Retinal pigment epithelial cell (primary cell): ENCODE results near the gene PIM2.

Experiments
- DNase-seq: peaks from one replicate; pipeline ENCODE4 v3.0.0-alpha.2; 2010; ENCODE audit warnings: low read depth
- H3K4me3 ChIP-seq: 2 replicates; pipeline ENCODE4 v1.5.1; 2011; ENCODE audit warnings: mild to moderate bottlenecking, low read length, control low read depth, moderate library complexity
- CTCF ChIP-seq: conservative IDR thresholded peaks from 2 replicates; pipeline ENCODE4 v1.5.1; 2011; ENCODE audit warnings: low read depth, low read length, control low read depth, inconsistent platforms

PIM2 gene

GRCh38 chrX:48913605-48914366, 5.0 kb downstream of the PIM2 start:
- no peak for DNase-seq
- TF ChIP-seq CTCF, result no peak
- H3K4me3 ChIP-seq, result no peak overlapping the region

GRCh38 chrX:48911412-48912182, 7.2 kb downstream of the PIM2 start, which contains the start of gene SLC35A2:
TSS of gene SLC35A2 (minus strand) at chrX:48911646. CDS start at chrX:48911636, 10 bp downstream.
- H3K4me3 ChIP-seq, result peak within 1 kb of the TSS; percentile 87
- DNase-seq, result peak; percentile 31
- no peak for TF ChIP-seq CTCF

- DNase-seq, result no peak
- no peak for TF ChIP-seq CTCF
Observed at GRCh38 chrX:48910926-48911411, 7.9 kb downstream of the PIM2 start.

GRCh38 chrX:48909703-48910294, 9.0 kb downstream of the PIM2 start:
- no peak overlapping the region for H3K4me3 ChIP-seq
- DNase-seq, result no peak
- no peak for TF ChIP-seq CTCF

More at GRCh38 chrX:48910926-48911411, 7.9 kb downstream of the PIM2 start:
- peak overlapping the region; percentile 87 for H3K4me3 ChIP-seq

- TF ChIP-seq CTCF, result no peak
- no peak for DNase-seq
- no peak overlapping the region for H3K4me3 ChIP-seq
Observed at GRCh38 chrX:48908600-48908999, 10.2 kb downstream of the PIM2 start.

GRCh38 chrX:48905090-48905790, 13.6 kb downstream of the PIM2 start:
- TF ChIP-seq CTCF, result no peak
- no peak for DNase-seq
- H3K4me3 ChIP-seq, result no peak overlapping the region
